ENCODE results near the gene MTTP. TPM values are rescaled to one million over a fixed set of nuclear protein-coding genes. Genes with fewer than 3 reads are reported as not detected.

Gene MTTP
- total and polyA plus RNA-seq, 2 experiments from 2014 or later = 0.08 to 0.14 TPM

- no peak for ATAC-seq
- H3K4me1 Mint-ChIP-seq = no peaks in the 10 kb centered on the region; the same call in 2 of the 3 replicates
- H2AFZ ChIP-seq = no peak overlapping the region
- no peaks in the 10 kb centered on the region for H3K9me3 Mint-ChIP-seq
- no peak for TF ChIP-seq EZH2phosphoT487 (IDR thresholded peaks at IDR 0.05; ENCODE audit: unreplicated experiment)
- TF ChIP-seq ZNF114 (CRISPR knock-in tag; IDR thresholded peaks at IDR 0.05) = no peak
- no peak for TF ChIP-seq JUNB (IDR thresholded peaks at IDR 0.05; ENCODE audit: unreplicated experiment)
- no peak for TF ChIP-seq STAT1 (IDR thresholded peaks at IDR 0.05; ENCODE audit: unreplicated experiment)
- no peak for TF ChIP-seq POLR2AphosphoS5 (IDR thresholded peaks at IDR 0.05; ENCODE audit: low read depth)
- TF ChIP-seq ETS1 (IDR thresholded peaks at IDR 0.05) = no peak
- no peak for TF ChIP-seq EZH2 (IDR thresholded peaks at IDR 0.05; ENCODE audit: low read depth, unreplicated experiment)
- no peak for TF ChIP-seq REST (IDR thresholded peaks at IDR 0.05; ENCODE audit: unreplicated experiment)
- no peak for TF ChIP-seq NANOG (IDR thresholded peaks at IDR 0.05; ENCODE audit: borderline replicate concordance)
- no peak for TF ChIP-seq ZNF331 (CRISPR knock-in tag; IDR thresholded peaks at IDR 0.05; ENCODE audit: low read depth)
- no peak for TF ChIP-seq CTCF (conservative IDR thresholded peaks at IDR 0.05; ENCODE audit: low read depth in 2 of 2)
- no peak for TF ChIP-seq CREB1 (CRISPR knock-in tag; IDR thresholded peaks at IDR 0.05; ENCODE audit: low read depth)
- TF ChIP-seq ZNF462 (CRISPR knock-in tag; IDR thresholded peaks at IDR 0.05) = no peak
- no peaks in the 10 kb centered on the region for H3K36me3 ChIP-seq (ENCODE audit: insufficient read depth)
- no peaks in the 10 kb centered on the region for H3K79me2 ChIP-seq (replicated peaks; ENCODE audit: insufficient read depth)
- H3K4me3 ChIP-seq = no peak overlapping the region
- no peaks in the 10 kb centered on the region for H4K20me1 ChIP-seq (replicated peaks; ENCODE audit: insufficient read depth)
- H3K9me2 ChIP-seq (ENCODE audit: insufficient read depth) = no peaks in the 10 kb centered on the region
- H3K4me1 ChIP-seq (ENCODE audit: insufficient read depth) = no peaks in the 10 kb centered on the region
- H3K36me3 Mint-ChIP-seq (ENCODE audit: low read depth) = no peaks in the 10 kb centered on the region
- no peak overlapping the region for H3K4me3 Mint-ChIP-seq
- no peaks in the 10 kb centered on the region for H3F3A ChIP-seq (replicated peaks; ENCODE audit: low read depth)
- DNase-seq (ENCODE audit: low spot score) = no peak
- no peaks in the 10 kb centered on the region for H3K27me3 ChIP-seq (ENCODE audit: insufficient read depth)
- H3K27ac ChIP-seq (ENCODE audit: low read depth) = no peak overlapping the region
- peaks cover 7% of the 10 kb centered on the region for H3K27me3 Mint-ChIP-seq (ENCODE audit: insufficient read depth, low read depth, poor library complexity)
- H3K4me2 ChIP-seq = no peak overlapping the region
- H3K27ac Mint-ChIP-seq = no peak overlapping the region
These were observed 79.3 kb downstream of the MTTP start for GRCh38 chr4:99653916-99654315.
